Glutamatergic neuron (in vitro differentiated cells): ENCODE data around the gene PHAX. TPM values are rescaled to one million over a fixed set of nuclear protein-coding genes. Genes with fewer than 3 reads are reported as not detected.
"Not testable (repeated sequence)": the region's sequence is repeated elsewhere in the genome, so short reads cannot be mapped to it uniquely, and the experiment has no call there.

Source experiments
- DNase-seq: peaks from one replicate; pipeline ENCODE4 v3.0.0; 2022
- H3K27ac Mint-ChIP-seq: one replicate; pipeline ENCODE4 v1.8.0; 2020; ENCODE audit warnings: mild to moderate bottlenecking, mixed read lengths, inconsistent platforms; ENCODE audit not compliant: unreplicated experiment
- H3K27me3 Mint-ChIP-seq: one replicate; pipeline ENCODE4 v1.8.0; 2020; ENCODE audit warnings: mild to moderate bottlenecking, moderate library complexity, mixed read lengths, inconsistent platforms; ENCODE audit not compliant: unreplicated experiment
- H3K36me3 Mint-ChIP-seq: one replicate; pipeline ENCODE4 v1.8.0; 2020; ENCODE audit warnings: mild to moderate bottlenecking, mixed read lengths, inconsistent platforms; ENCODE audit not compliant: unreplicated experiment
- H3K4me1 Mint-ChIP-seq: one replicate; pipeline ENCODE4 v1.8.0; 2020; ENCODE audit warnings: mild to moderate bottlenecking, low read depth, mixed read lengths, inconsistent platforms; ENCODE audit not compliant: unreplicated experiment
- H3K4me3 Mint-ChIP-seq: one replicate; pipeline ENCODE4 v1.8.0; 2020; ENCODE audit warnings: mild to moderate bottlenecking, mixed read lengths, inconsistent platforms; ENCODE audit not compliant: unreplicated experiment
- H3K9me3 Mint-ChIP-seq: one replicate; pipeline ENCODE4 v1.8.0; 2020; ENCODE audit warnings: mild to moderate bottlenecking, moderate library complexity, mixed read lengths, inconsistent platforms; ENCODE audit not compliant: unreplicated experiment
- long read RNA-seq: library from polyadenylated mRNA; unstranded; transcript quantifications from one replicate; pipeline ENCODE4 v2.0.0, GENCODE V29; 2020; ENCODE audit not compliant: unreplicated experiment
- total RNA-seq: library from RNA; stranded (reverse); fragmentation: NEBNext Ultra II Directional; extraction: Animal tissue kit (Norgen Biotek cat#: 25700); gene quantifications from one replicate; pipeline ENCODE4 v1.2.1, GENCODE V29; 2021; ENCODE audit not compliant: unreplicated experiment
- TF ChIP-seq, protein P1 (sequence below): fragments of 200-600 bp; sonication (generic); IDR thresholded peaks from one replicate; pipeline ENCODE4 v1.5.0; 2021; ENCODE audit not compliant: partially characterized antibody, unreplicated experiment

The PHAX gene
- 41.1 TPM for total RNA-seq
- long read RNA-seq, full-length matches to known transcripts: 23 of 30 reads
- long read RNA-seq, partial matches to known transcripts: 5 of 30 reads
- long read RNA-seq, other reads (novel, unspliced or antisense): 2 of 30 reads

GRCh38 chr5:126600631-126601511 is at the start of gene PHAX:
Gene PHAX, plus strand, starts transcription at chr5:126600947. Its CDS starts 16 bp downstream, at chr5:126600963.
- peaks cover 8% of the 10 kb centered on the region for H3K27me3 Mint-ChIP-seq
- H3K36me3 Mint-ChIP-seq: no peaks in the 10 kb centered on the region
- H3K4me3 Mint-ChIP-seq: peak within 1 kb of the TSS; percentile 99
- peak; percentile 88 for DNase-seq
- H3K27ac Mint-ChIP-seq: peak within 1 kb of the TSS; percentile 96
- peaks cover 8% of the 10 kb centered on the region for H3K4me1 Mint-ChIP-seq
- TF ChIP-seq, protein P1, sequence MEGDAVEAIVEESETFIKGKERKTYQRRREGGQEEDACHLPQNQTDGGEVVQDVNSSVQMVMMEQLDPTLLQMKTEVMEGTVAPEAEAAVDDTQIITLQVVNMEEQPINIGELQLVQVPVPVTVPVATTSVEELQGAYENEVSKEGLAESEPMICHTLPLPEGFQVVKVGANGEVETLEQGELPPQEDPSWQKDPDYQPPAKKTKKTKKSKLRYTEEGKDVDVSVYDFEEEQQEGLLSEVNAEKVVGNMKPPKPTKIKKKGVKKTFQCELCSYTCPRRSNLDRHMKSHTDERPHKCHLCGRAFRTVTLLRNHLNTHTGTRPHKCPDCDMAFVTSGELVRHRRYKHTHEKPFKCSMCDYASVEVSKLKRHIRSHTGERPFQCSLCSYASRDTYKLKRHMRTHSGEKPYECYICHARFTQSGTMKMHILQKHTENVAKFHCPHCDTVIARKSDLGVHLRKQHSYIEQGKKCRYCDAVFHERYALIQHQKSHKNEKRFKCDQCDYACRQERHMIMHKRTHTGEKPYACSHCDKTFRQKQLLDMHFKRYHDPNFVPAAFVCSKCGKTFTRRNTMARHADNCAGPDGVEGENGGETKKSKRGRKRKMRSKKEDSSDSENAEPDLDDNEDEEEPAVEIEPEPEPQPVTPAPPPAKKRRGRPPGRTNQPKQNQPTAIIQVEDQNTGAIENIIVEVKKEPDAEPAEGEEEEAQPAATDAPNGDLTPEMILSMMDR: no peak
- peaks cover 8% of the 10 kb centered on the region for H3K9me3 Mint-ChIP-seq

DNA sequence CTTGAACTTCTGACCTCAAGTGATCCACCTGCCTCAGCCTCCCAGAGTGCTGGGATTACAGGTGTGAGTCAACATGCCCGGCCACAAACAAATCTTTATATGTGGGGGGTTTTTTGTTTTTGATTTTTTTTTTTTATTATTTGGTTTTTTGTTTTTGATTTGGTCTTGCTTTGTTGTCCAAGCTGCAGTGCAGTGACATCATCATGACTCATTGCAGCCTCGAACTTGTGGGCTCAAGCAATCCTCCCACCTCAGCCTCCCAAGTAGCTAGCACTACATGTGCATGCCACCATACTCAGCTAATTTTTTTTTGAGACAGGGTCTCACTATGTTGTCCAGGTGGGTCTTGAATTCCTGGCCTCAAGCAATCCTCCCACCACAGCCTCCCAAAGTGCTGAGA is 48.1 kb upstream of the PHAX start:
- H3K27me3 Mint-ChIP-seq: no peaks in the 10 kb centered on the region
- H3K9me3 Mint-ChIP-seq: peaks cover 1% of the 10 kb centered on the region
- TF ChIP-seq, protein P1: no peak
- H3K36me3 Mint-ChIP-seq: peaks cover 5% of the 10 kb centered on the region
- no peak overlapping the region for H3K27ac Mint-ChIP-seq
- no peak for DNase-seq
- H3K4me1 Mint-ChIP-seq: no peaks in the 10 kb centered on the region
- no peak overlapping the region for H3K4me3 Mint-ChIP-seq

DNA sequence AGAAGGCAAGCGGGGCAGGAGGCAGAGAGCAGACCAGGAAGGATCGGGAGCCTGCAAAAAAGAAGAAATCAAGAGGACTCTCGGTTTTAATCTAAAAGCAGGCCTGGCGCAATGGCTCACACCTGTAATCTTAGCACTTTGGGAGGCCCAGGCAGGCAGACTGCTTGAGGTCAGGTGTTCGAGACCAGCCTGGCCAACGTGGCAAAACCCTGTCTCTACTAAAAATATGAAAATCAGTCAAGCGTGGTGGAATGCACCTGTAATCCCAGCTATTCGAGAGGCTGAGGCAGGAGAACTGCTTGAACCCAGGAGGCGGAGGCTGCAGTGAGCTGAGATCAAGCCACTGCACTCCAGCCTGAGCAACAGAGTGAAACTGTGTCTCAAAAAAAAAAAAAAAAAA is 45.6 kb upstream of the PHAX start:
- not testable (repeated sequence) for H3K9me3 Mint-ChIP-seq, H3K36me3 Mint-ChIP-seq, H3K27me3 Mint-ChIP-seq, DNase-seq, H3K4me3 Mint-ChIP-seq, H3K4me1 Mint-ChIP-seq
- peak overlapping the region; percentile 23 for H3K27ac Mint-ChIP-seq

- no peak overlapping the region for H3K27ac Mint-ChIP-seq
- H3K9me3 Mint-ChIP-seq: peaks cover 2% of the 10 kb centered on the region
- TF ChIP-seq, protein P1: no peak
- peaks cover 3% of the 10 kb centered on the region for H3K27me3 Mint-ChIP-seq
- H3K4me1 Mint-ChIP-seq: no peaks in the 10 kb centered on the region
- H3K4me3 Mint-ChIP-seq: no peak overlapping the region
- no peak for DNase-seq
- H3K36me3 Mint-ChIP-seq: no peaks in the 10 kb centered on the region
These were observed 38.8 kb upstream of the PHAX start for GRCh38 chr5:126561908-126562307.

- peaks cover 3% of the 10 kb centered on the region for H3K27me3 Mint-ChIP-seq
- TF ChIP-seq, protein P1: no peak
- no peaks in the 10 kb centered on the region for H3K36me3 Mint-ChIP-seq
- no peak overlapping the region for H3K4me3 Mint-ChIP-seq
- peaks cover 2% of the 10 kb centered on the region for H3K9me3 Mint-ChIP-seq
- H3K27ac Mint-ChIP-seq: no peak overlapping the region
- no peaks in the 10 kb centered on the region for H3K4me1 Mint-ChIP-seq
- no peak for DNase-seq
These were observed 37.9 kb upstream of the PHAX start for GRCh38 chr5:126562823-126563222.
